Neural cell (in vitro differentiated cells): Measurements from ENCODE around the gene CHST8.

Source experiments
- CTCF ChIP-seq: fragments of 450-650 bp; IDR thresholded peaks from 2 replicates; pipeline ENCODE4 v1.5.1; 2014; ENCODE audit warnings: antibody characterized with exemption, mild to moderate bottlenecking, moderate library complexity; ENCODE audit not compliant: poor library complexity, severe bottlenecking
- MXI1 ChIP-seq: fragments of 450-650 bp; conservative IDR thresholded peaks from 2 replicates; pipeline ENCODE4 v1.6.1; 2014; ENCODE audit warnings: antibody characterized with exemption, mild to moderate bottlenecking; ENCODE audit not compliant: poor library complexity, severe bottlenecking
- POLR2AphosphoS5 ChIP-seq: IDR thresholded peaks from 2 replicates; pipeline ENCODE4 v1.6.1; 2012
- SMC3 ChIP-seq: fragments of 450-650 bp; conservative IDR thresholded peaks from 2 replicates; pipeline ENCODE4 v1.6.1; 2014; ENCODE audit warnings: antibody characterized with exemption, mild to moderate bottlenecking, moderate library complexity; ENCODE audit not compliant: poor library complexity
- TAF1 ChIP-seq: IDR thresholded peaks from 2 replicates; pipeline ENCODE4 v1.6.1; 2012; ENCODE audit warnings: low read depth

GRCh38 chr19:33674626-33675367 lies 53.0 kb downstream of the CHST8 start:
- TF ChIP-seq TAF1 (no peak), CTCF (no peak), POLR2AphosphoS5 (no peak), MXI1 (no peak), SMC3 (no peak)
